H9 (cell line): Measurements from ENCODE around the gene TFAP2E. TPM values are rescaled to one million over a fixed set of nuclear protein-coding genes. Genes with fewer than 3 reads are reported as not detected.

ENCODE experiments used
- DNase-seq: peaks from one replicate; pipeline ENCODE4 v3.0.0-alpha.2; 2017
- H2AFZ ChIP-seq: one replicate; pipeline ENCODE4 v1.6.1; 2013; ENCODE audit warnings: mild to moderate bottlenecking, low read length, control low read depth, moderate library complexity
- H2AK5ac ChIP-seq: 2 replicates; pipeline ENCODE4 v1.6.1; 2013; ENCODE audit warnings: low read length, control low read depth, mixed read lengths; ENCODE audit not compliant: insufficient read length
- H2BK120ac ChIP-seq: one replicate; pipeline ENCODE4 v1.6.1; 2013; ENCODE audit warnings: low read depth, mild to moderate bottlenecking, low read length, control low read depth, inconsistent platforms; ENCODE audit not compliant: poor library complexity, severe bottlenecking
- H2BK12ac ChIP-seq: 2 replicates; pipeline ENCODE4 v1.6.1; 2013; ENCODE audit warnings: low read length, control low read depth, mixed read lengths, low read depth; ENCODE audit not compliant: insufficient read length
- H2BK15ac ChIP-seq: 2 replicates; pipeline ENCODE4 v1.6.1; 2013; ENCODE audit warnings: low read depth, low read length, control low read depth
- H2BK20ac ChIP-seq: one replicate; pipeline ENCODE4 v1.6.1; 2013; ENCODE audit warnings: low read depth, mild to moderate bottlenecking, low read length, control low read depth, inconsistent platforms; ENCODE audit not compliant: poor library complexity, severe bottlenecking
- H2BK5ac ChIP-seq: 2 replicates; pipeline ENCODE4 v1.6.1; 2013; ENCODE audit warnings: low read length, control low read depth, mixed read lengths; ENCODE audit not compliant: insufficient read length
- H3K14ac ChIP-seq: 2 replicates; pipeline ENCODE4 v1.6.1; 2013; ENCODE audit warnings: low read length, control low read depth; ENCODE audit not compliant: insufficient read depth
- H3K18ac ChIP-seq: 2 replicates; pipeline ENCODE4 v1.6.1; 2013; ENCODE audit warnings: low read depth, mild to moderate bottlenecking, mixed read lengths, low read length, control low read depth; ENCODE audit not compliant: insufficient read length
- H3K23ac ChIP-seq: 2 replicates; pipeline ENCODE4 v1.6.1; 2013; ENCODE audit warnings: low read length, control low read depth, mixed read lengths, low read depth; ENCODE audit not compliant: insufficient read length
- H3K23me2 ChIP-seq: 2 replicates; pipeline ENCODE4 v1.6.1; 2013; ENCODE audit warnings: low read depth, mild to moderate bottlenecking, mixed read lengths, low read length, control low read depth; ENCODE audit not compliant: insufficient read length, poor library complexity, severe bottlenecking
- H3K27ac ChIP-seq: 2 replicates; pipeline ENCODE4 v1.5.1; 2013; ENCODE audit warnings: low read length, control low read depth, mixed read lengths, low read depth; ENCODE audit not compliant: insufficient read length
- H3K27me3 ChIP-seq: 2 replicates; pipeline ENCODE4 v1.6.1; 2013; ENCODE audit warnings: low read length, control low read depth, inconsistent platforms; ENCODE audit not compliant: insufficient read depth
- H3K4ac ChIP-seq: 2 replicates; pipeline ENCODE4 v1.6.1; 2013; ENCODE audit warnings: low read depth, mild to moderate bottlenecking, control low read depth, inconsistent platforms, low read length, moderate library complexity
- H3K4me1 ChIP-seq: 2 replicates; pipeline ENCODE4 v1.6.1; 2013; ENCODE audit warnings: low read length, control low read depth, inconsistent platforms; ENCODE audit not compliant: insufficient read depth
- H3K4me2 ChIP-seq: 2 replicates; pipeline ENCODE4 v1.6.1; 2013; ENCODE audit warnings: low read length, control low read depth, mixed read lengths; ENCODE audit not compliant: insufficient read length, insufficient read depth
- H3K56ac ChIP-seq: 2 replicates; pipeline ENCODE4 v1.6.1; 2013; ENCODE audit warnings: low read depth, mild to moderate bottlenecking, mixed read lengths, low read length, control low read depth; ENCODE audit not compliant: insufficient read length
- H3K79me1 ChIP-seq: 2 replicates; pipeline ENCODE4 v1.6.1; 2013; ENCODE audit warnings: low read depth, mild to moderate bottlenecking, moderate library complexity, low read length, control low read depth, inconsistent platforms; ENCODE audit not compliant: insufficient read depth, poor library complexity, severe bottlenecking
- H3K79me2 ChIP-seq: 2 replicates; pipeline ENCODE4 v1.6.1; 2013; ENCODE audit warnings: low read length, control low read depth, inconsistent platforms; ENCODE audit not compliant: insufficient read depth
- H3K9ac ChIP-seq: 2 replicates; pipeline ENCODE4 v1.6.1; 2013; ENCODE audit warnings: low read length, control low read depth, mixed read lengths; ENCODE audit not compliant: insufficient read length; ENCODE audit errors: extremely low read depth
- H3K9me3 ChIP-seq: one replicate; pipeline ENCODE4 v1.6.1; 2013; ENCODE audit warnings: low read depth, low read length, inconsistent platforms; ENCODE audit not compliant: control insufficient read depth
- H3T11ph ChIP-seq: one replicate; pipeline ENCODE4 v1.6.1; 2013; ENCODE audit warnings: mild to moderate bottlenecking, low read length, control low read depth, inconsistent platforms
- H4K20me1 ChIP-seq: one replicate; pipeline ENCODE4 v1.6.1; 2013; ENCODE audit not compliant: control insufficient read depth, insufficient read length, insufficient read depth
- H4K5ac ChIP-seq: 2 replicates; pipeline ENCODE4 v1.6.1; 2013; ENCODE audit warnings: low read depth, mild to moderate bottlenecking, mixed read lengths, low read length, control low read depth; ENCODE audit not compliant: insufficient read length
- H4K8ac ChIP-seq: replicated peaks from 2 replicates; pipeline ENCODE4 v1.6.1; 2013; ENCODE audit warnings: low read length, control low read depth, mixed read lengths, low read depth; ENCODE audit not compliant: insufficient read length
- H4K91ac ChIP-seq: 2 replicates; pipeline ENCODE4 v1.6.1; 2013; ENCODE audit warnings: low read depth, mild to moderate bottlenecking, moderate library complexity, mixed read lengths, low read length, control low read depth; ENCODE audit not compliant: insufficient read length
- H3K27ac Mint-ChIP-seq, 3 experiments: 2 replicates in 2 of 3; 3 replicates in 1 of 3; pipeline ENCODE4 v1.8.0; 2020 to 2021; ENCODE audit warnings: mixed read lengths in 3 of 3, mild to moderate bottlenecking in 1 of 3, moderate library complexity in 1 of 3
- H3K27me3 Mint-ChIP-seq: 2 replicates; pipeline ENCODE4 v1.8.0; 2021; ENCODE audit warnings: low read depth, mild to moderate bottlenecking, moderate library complexity, mixed read lengths
- H3K36me3 Mint-ChIP-seq, 3 experiments: 2 replicates in 2 of 3; 3 replicates in 1 of 3; pipeline ENCODE4 v1.8.0; 2020 to 2021; ENCODE audit warnings: low read depth in 3 of 3, mixed read lengths in 3 of 3; ENCODE audit not compliant: insufficient read depth in 1 of 3
- H3K4me1 Mint-ChIP-seq, 2 experiments: 2 replicates each; pipeline ENCODE4 v1.8.0; 2020; ENCODE audit warnings: mixed read lengths in 2 of 2
- H3K4me3 Mint-ChIP-seq, 2 experiments: 2 replicates in 1 of 2; 3 replicates in 1 of 2; pipeline ENCODE4 v1.8.0; 2020 to 2021; ENCODE audit warnings: mild to moderate bottlenecking in 2 of 2, mixed read lengths in 2 of 2, moderate library complexity in 1 of 2
- H3K9me3 Mint-ChIP-seq, 2 experiments: 2 replicates in 1 of 2; 3 replicates in 1 of 2; pipeline ENCODE4 v1.8.0; 2020; ENCODE audit warnings: mild to moderate bottlenecking in 2 of 2, mixed read lengths in 2 of 2, moderate library complexity in 1 of 2
- CTCF ChIP-seq: fragments of 200-600 bp; sonication (generic); conservative IDR thresholded peaks from 3 replicates; pipeline ENCODE4 v1.8.0; 2021; ENCODE audit warnings: antibody characterized with exemption, mild to moderate bottlenecking
- WGBS: extraction: QIAGEN DNeasy Blood & Tissue Kit; methylation state at CpG from one replicate; pipeline ENCODE4 v1.1.7; 2013; ENCODE audit warnings: missing lambda C conversion rate, low lambda C conversion rate, mixed read lengths; ENCODE audit not compliant: insufficient read length; ENCODE audit errors: extremely low coverage; 5-methylcytosine and 5-hydroxymethylcytosine counted together
- total RNA-seq: library from RNA; stranded (reverse); gene quantifications from 2 replicates; pipeline ENCODE4 v1.2.1, GENCODE V29; 2021

TFAP2E gene
- total RNA-seq, 1 experiment from 2014 or later: 0.70 TPM

- Histone ChIP-seq H2BK5ac (no peak overlapping the region), H2BK20ac (no peak overlapping the region), H3K27ac (no peak overlapping the region), H2BK15ac (no peak overlapping the region), H2BK12ac (no peak overlapping the region), H3K23me2 (peaks cover 7% of the 10 kb centered on the region), H3K56ac (no peak overlapping the region), H4K20me1 (no peaks in the 10 kb centered on the region), H4K91ac (no peak overlapping the region), H3K4ac (no peak overlapping the region), H2AFZ (no peak overlapping the region), H3K18ac (no peak overlapping the region), H3K4me2 (no peak overlapping the region), H4K5ac (no peak overlapping the region), H4K8ac (no peak overlapping the region), H3K4me1 (no peaks in the 10 kb centered on the region), H3K27me3 (peaks cover 2% of the 10 kb centered on the region; the same call in 1 of the 2 replicates), H3K14ac (no peak overlapping the region), H2AK5ac (no peak overlapping the region), H2BK120ac (no peak overlapping the region), H3K9ac (no peak overlapping the region), H3K79me1 (no peaks in the 10 kb centered on the region), H3T11ph (no peak overlapping the region), H3K23ac (no peak overlapping the region), H3K79me2 (no peaks in the 10 kb centered on the region), H3K9me3 (no peaks in the 10 kb centered on the region)
- no peak for DNase-seq
- Mint-ChIP-seq H3K27me3 (peaks cover 3% of the 10 kb centered on the region), H3K4me3 (no peak overlapping the region), H3K27ac (no peak overlapping the region), H3K4me1 (peaks cover 17 to 23% of the 10 kb centered on the region in 2 experiments), H3K9me3 (peaks cover 0 to under 1% of the 10 kb centered on the region in 2 experiments; a peak in 1 of 5 replicates), H3K36me3 (peaks cover 27 to 66% (median 53%) of the 10 kb centered on the region in 3 experiments)
- TF ChIP-seq CTCF: no peak
- no CpG with 5 or more reads among the region's 12 CpGs for WGBS
Observed at GRCh38 chr1:35563166-35563565, 9.9 kb upstream of the TFAP2E start.
